Stomach smooth muscle (tissue), 2 donors: ENCODE measurements around the gene BASP1.

ENCODE experiments used
- H3K27ac ChIP-seq: one replicate; pipeline ENCODE4 v1.7.0; 2013; ENCODE audit warnings: mild to moderate bottlenecking, low read length, inconsistent platforms
- H3K27me3 ChIP-seq, 2 donors: one replicate each; pipeline ENCODE4 v1.7.0; 2013; ENCODE audit warnings: low read length in 2 of 2; ENCODE audit not compliant: insufficient read depth in 2 of 2, control insufficient read depth in 1 of 2
- H3K36me3 ChIP-seq, 2 donors: one replicate each; pipeline ENCODE4 v1.7.0; 2013; ENCODE audit warnings: low read length in 2 of 2; ENCODE audit not compliant: control insufficient read depth in 2 of 2, insufficient read depth in 2 of 2
- H3K4me1 ChIP-seq: one replicate; pipeline ENCODE4 v1.7.0; 2013; ENCODE audit warnings: low read length; ENCODE audit not compliant: control insufficient read depth, insufficient read depth
- H3K4me3 ChIP-seq, 2 donors: one replicate each; pipeline ENCODE4 v1.7.0; 2013; ENCODE audit warnings: low read length in 2 of 2
- H3K9ac ChIP-seq, 2 donors: one replicate each; pipeline ENCODE4 v1.7.0; 2013; ENCODE audit warnings: low read length in 2 of 2, mild to moderate bottlenecking in 1 of 2
- H3K9me3 ChIP-seq, 2 donors: one replicate each; pipeline ENCODE4 v1.7.0; 2013; ENCODE audit warnings: low read length in 2 of 2; ENCODE audit not compliant: control insufficient read depth in 2 of 2
- donor health status: healthy.
- donor health status: Pancreatic carcinoma.

Gene BASP1

DNA sequence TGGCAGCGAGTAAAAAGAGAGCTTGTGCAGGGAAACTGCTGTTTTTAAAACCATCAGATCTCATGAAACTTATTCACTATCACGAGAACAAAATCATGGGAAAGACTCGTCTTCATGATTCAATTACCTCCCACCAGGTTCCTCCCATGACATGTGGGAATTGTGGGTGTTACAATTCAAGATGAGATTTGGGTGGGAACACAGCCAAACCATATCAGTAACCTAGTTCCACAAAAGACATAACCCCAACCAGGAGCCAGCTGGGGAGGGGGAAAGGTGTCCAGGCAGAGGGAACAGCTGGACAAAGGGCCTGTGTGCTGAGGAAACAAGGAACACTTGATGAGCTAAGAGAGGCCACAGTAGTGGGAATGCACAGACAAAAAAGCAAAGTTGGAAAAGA lies 71.1 kb downstream of the BASP1 start:
- no peak overlapping the region for H3K9ac ChIP-seq

DNA sequence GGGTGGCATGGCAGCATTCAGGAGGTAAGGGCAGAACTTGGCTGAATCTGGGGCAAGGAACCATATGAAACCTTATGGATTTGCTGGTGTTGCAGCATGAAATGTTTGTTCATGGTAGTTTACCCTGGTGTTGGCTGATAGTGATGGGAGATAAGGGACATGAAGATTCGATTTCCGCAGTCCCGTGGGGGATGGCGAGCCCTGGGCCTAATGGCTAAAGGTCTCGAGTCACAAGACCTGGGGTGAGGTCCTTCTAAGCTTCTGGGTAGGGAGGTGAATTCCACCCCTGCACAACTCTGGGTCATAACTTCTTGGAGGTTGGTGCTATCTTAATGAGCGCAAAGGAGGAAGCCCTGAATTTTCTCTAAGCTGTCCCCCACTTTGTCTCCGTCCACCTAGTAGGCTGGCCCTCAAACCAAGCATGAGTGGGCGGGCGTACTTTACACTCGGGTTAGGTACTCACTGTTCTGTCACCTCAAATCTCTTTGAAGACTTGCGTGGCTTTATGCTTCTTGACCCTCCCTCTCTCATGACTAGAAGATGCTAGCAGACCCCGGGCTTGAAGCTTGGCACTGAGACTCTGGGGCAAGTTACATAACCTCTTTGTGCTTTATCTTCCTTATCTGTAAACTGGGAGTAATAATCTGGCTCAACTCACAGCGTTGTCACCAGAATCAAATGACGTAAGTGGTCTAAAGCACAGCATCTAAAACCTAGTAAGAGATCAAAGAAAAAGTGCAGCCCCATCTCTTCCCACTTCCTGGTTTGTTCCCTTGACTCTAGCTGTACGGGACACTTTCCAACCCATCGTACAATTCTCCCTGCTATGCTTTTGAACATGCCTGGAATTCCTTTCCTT lies 72.5 kb downstream of the BASP1 start:
- no peaks in the 10 kb centered on the region for H3K4me1 ChIP-seq
- no peaks in the 10 kb centered on the region for H3K36me3 ChIP-seq
- no peak overlapping the region for H3K9ac ChIP-seq
- H3K27me3 ChIP-seq = no peaks in the 10 kb centered on the region
- H3K27ac ChIP-seq = no peak overlapping the region
- H3K4me3 ChIP-seq = no peak overlapping the region
- H3K9me3 ChIP-seq = no peaks in the 10 kb centered on the region

More for the DNA sequence above, 71.1 kb downstream of the BASP1 start:
- H3K4me1 ChIP-seq = no peaks in the 10 kb centered on the region
- no peaks in the 10 kb centered on the region for H3K36me3 ChIP-seq
- H3K4me3 ChIP-seq = no peak overlapping the region
- H3K27me3 ChIP-seq = no peaks in the 10 kb centered on the region
- H3K27ac ChIP-seq = no peak overlapping the region
- H3K9me3 ChIP-seq = no peaks in the 10 kb centered on the region

DNA sequence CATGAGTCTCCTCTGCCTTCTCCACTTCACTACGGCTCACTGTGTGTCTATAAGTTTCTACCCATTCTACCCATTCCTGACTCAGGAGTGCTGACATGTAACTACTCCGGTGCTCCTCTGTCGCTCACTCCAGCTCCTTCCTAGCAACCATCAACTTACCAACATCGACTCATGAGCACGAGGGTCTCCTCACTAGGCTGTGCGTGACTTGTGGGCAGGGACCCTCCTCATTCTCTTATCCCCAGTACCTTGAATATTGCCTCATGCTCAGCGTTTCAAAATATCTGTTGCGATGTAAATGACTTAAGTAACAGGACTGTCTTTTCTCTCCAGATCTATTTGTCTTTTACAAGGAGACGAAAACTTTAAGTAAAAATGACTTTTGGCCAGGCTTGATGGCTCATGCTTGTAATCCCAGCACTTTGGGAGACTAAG lies 73.1 kb downstream of the BASP1 start:
- no peaks in the 10 kb centered on the region for H3K9me3 ChIP-seq
- H3K4me3 ChIP-seq = no peak overlapping the region
- H3K36me3 ChIP-seq = no peaks in the 10 kb centered on the region
- no peaks in the 10 kb centered on the region for H3K27me3 ChIP-seq
- no peak overlapping the region for H3K9ac ChIP-seq
- no peaks in the 10 kb centered on the region for H3K4me1 ChIP-seq
- H3K27ac ChIP-seq = no peak overlapping the region

- Histone ChIP-seq H3K36me3 (no peaks in the 10 kb centered on the region), H3K4me1 (no peaks in the 10 kb centered on the region), H3K9ac (no peak overlapping the region), H3K4me3 (no peak overlapping the region), H3K9me3 (no peaks in the 10 kb centered on the region), H3K27ac (no peak overlapping the region), H3K27me3 (no peaks in the 10 kb centered on the region)
Observed at GRCh38 chr5:17292434-17293015, 75.1 kb downstream of the BASP1 start.

- no peak overlapping the region for H3K9ac ChIP-seq
- H3K27ac ChIP-seq = no peak overlapping the region
- H3K36me3 ChIP-seq = no peaks in the 10 kb centered on the region
- no peak overlapping the region for H3K4me3 ChIP-seq
- no peaks in the 10 kb centered on the region for H3K4me1 ChIP-seq
- no peaks in the 10 kb centered on the region for H3K9me3 ChIP-seq
- no peaks in the 10 kb centered on the region for H3K27me3 ChIP-seq
Observed at GRCh38 chr5:17294639-17295311, 77.3 kb downstream of the BASP1 start.

DNA sequence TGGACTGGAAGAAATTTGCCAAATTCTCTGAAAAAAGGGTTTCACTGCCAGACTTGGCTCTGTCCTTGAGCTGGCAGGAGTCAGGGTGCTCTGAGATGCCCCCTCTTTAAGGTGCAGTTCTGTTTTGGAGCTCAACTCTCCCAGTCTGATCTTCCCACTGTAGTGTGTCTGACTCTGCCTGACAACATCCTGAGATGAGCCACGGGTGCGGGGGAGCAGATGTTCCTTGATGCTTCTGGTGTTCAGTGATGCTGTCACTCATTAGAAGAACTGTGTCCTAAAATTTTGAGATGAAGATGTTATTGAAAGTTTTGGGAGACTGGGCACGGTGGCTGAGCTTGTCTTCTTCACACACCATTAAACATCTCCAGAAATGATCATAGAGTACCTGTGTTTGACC lies 78.2 kb downstream of the BASP1 start:
- Histone ChIP-seq H3K27ac (no peak overlapping the region), H3K4me1 (no peaks in the 10 kb centered on the region), H3K36me3 (no peaks in the 10 kb centered on the region), H3K9ac (no peak overlapping the region), H3K4me3 (no peak overlapping the region), H3K9me3 (no peaks in the 10 kb centered on the region), H3K27me3 (peaks cover 0 to 2% of the 10 kb centered on the region in 2 donors)

GRCh38 chr5:17302106-17302505 lies 84.7 kb downstream of the BASP1 start:
- no peak overlapping the region for H3K9ac ChIP-seq
- no peaks in the 10 kb centered on the region for H3K4me1 ChIP-seq
- no peak overlapping the region for H3K27ac ChIP-seq
- H3K27me3 ChIP-seq = peaks cover 0 to 2% of the 10 kb centered on the region in 2 donors
- H3K36me3 ChIP-seq = no peaks in the 10 kb centered on the region
- no peaks in the 10 kb centered on the region for H3K9me3 ChIP-seq
- no peak overlapping the region for H3K4me3 ChIP-seq

GRCh38 chr5:17302604-17303003 lies 85.2 kb downstream of the BASP1 start:
- Histone ChIP-seq H3K9ac (no peak overlapping the region), H3K36me3 (no peaks in the 10 kb centered on the region), H3K27me3 (peaks cover 0 to 2% of the 10 kb centered on the region in 2 donors), H3K4me3 (no peak overlapping the region), H3K4me1 (no peaks in the 10 kb centered on the region), H3K27ac (no peak overlapping the region), H3K9me3 (no peaks in the 10 kb centered on the region)

DNA sequence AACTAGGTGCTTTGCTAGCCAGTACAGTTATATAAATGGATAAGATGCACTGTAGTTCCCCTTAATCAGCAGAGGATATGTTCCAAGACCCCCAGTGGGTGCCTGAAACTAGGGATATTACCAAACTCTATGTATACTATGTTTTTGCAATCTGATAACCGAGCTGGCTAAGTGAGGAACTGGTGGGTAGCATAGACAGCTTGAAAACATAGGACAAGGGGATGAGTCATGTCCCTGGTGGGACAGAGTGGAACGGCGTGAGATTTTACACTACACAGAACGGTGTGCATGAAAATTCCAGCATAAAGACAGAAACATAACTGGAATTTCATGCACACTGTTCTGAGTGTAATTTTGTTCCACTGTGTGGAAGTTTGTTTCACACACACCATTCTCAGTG lies 86.9 kb downstream of the BASP1 start:
- no peaks in the 10 kb centered on the region for H3K4me1 ChIP-seq

DNA sequence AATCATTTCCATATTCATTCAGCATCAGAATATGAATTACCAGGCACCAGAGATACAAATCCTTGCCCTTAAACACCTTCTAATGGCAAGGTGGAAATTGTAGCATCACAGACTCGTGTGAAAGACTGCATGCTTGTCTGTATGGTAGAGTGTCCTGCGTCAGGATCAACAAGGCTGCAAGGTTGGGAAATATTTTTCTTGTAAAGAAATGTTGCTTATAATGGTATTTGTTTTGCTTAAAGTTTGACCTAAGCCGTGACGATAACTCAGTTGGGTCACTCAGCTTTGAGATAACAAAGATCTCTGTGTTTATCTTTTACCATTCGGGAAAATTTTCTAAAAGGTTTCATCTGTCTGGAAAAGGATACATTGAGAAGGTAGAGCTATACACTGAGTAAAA lies 87.6 kb downstream of the BASP1 start:
- Histone ChIP-seq H3K4me1 (no peaks in the 10 kb centered on the region), H3K4me3 (no peak overlapping the region), H3K27ac (no peak overlapping the region), H3K9me3 (no peaks in the 10 kb centered on the region), H3K9ac (no peak overlapping the region), H3K36me3 (no peaks in the 10 kb centered on the region), H3K27me3 (peaks cover 0 to 2% of the 10 kb centered on the region in 2 donors)

More for the DNA sequence above, 86.9 kb downstream of the BASP1 start:
- H3K9me3 ChIP-seq = no peaks in the 10 kb centered on the region
- peaks cover 0 to 2% of the 10 kb centered on the region in 2 donors for H3K27me3 ChIP-seq
- H3K4me3 ChIP-seq = no peak overlapping the region
- H3K27ac ChIP-seq = no peak overlapping the region
- H3K9ac ChIP-seq = no peak overlapping the region
- H3K36me3 ChIP-seq = no peaks in the 10 kb centered on the region
